Measurements from ENCODE around the gene GPATCH1.
A peak's percentile ranks its signal among the peaks of the same experiment; 100 is the strongest.
"Not testable (repeated sequence)": the region's sequence is repeated elsewhere in the genome, so short reads cannot be mapped to it uniquely, and the experiment has no call there.

The GPATCH1 gene

GRCh38 chr19:33080761-33081681 is at the start of gene GPATCH1:
Gene GPATCH1, plus strand, starts transcription at chr19:33081181. Its CDS starts 13 bp downstream, at chr19:33081194.
- Histone ChIP-seq H3K27me3 (replicated peaks; ENCODE audit: insufficient read depth, low read length) (no peaks in the 10 kb centered on the region), H3K9ac (ENCODE audit: low read length) (peak within 1 kb of the TSS; percentile 96), H3K4me1 (ENCODE audit: low read length) (peaks cover 14% of the 10 kb centered on the region), H4K20me1 (ENCODE audit: insufficient read depth, low read length) (no peaks in the 10 kb centered on the region), H3K9me3 (replicated peaks; ENCODE audit: insufficient read depth, low read length) (no peaks in the 10 kb centered on the region), H3K36me3 (replicated peaks; ENCODE audit: insufficient read depth, low read length) (no peaks in the 10 kb centered on the region), H3K27ac (ENCODE audit: low read length) (peak within 1 kb of the TSS; percentile 48), H3K9me2 (replicated peaks; ENCODE audit: insufficient read depth, low read length) (no peaks in the 10 kb centered on the region), H3K4me3 (ENCODE audit: low read length) (peak within 1 kb of the TSS; percentile 100), H3F3A (ENCODE audit: insufficient read depth, low read length) (peaks cover 9% of the 10 kb centered on the region; the same call in 1 of the 2 replicates), H3K79me2 (ENCODE audit: low read length) (peaks cover 17% of the 10 kb centered on the region), H2AFZ (ENCODE audit: low read length) (peak within 1 kb of the TSS; percentile 98), H3K4me2 (ENCODE audit: low read depth, low read length) (peak within 1 kb of the TSS; percentile 85)
- peak; percentile 84 for DNase-seq
- TF ChIP-seq EZH2phosphoT487 (IDR thresholded peaks at IDR 0.05; ENCODE audit: low read length) (no peak), EZH2 (optimal IDR thresholded peaks at IDR 0.05; ENCODE audit: low read depth, low read length) (no peak), CTCF (IDR thresholded peaks at IDR 0.05; ENCODE audit: low read length) (no peak)

GRCh38 chr19:33032218-33032781 is 48.7 kb upstream of the GPATCH1 start:
- no peaks in the 10 kb centered on the region for H3K36me3 ChIP-seq (replicated peaks; ENCODE audit: insufficient read depth, low read length)
- H3K79me2 ChIP-seq (ENCODE audit: low read length), result peaks cover 24% of the 10 kb centered on the region
- H3K4me1 ChIP-seq (ENCODE audit: low read length), result no peaks in the 10 kb centered on the region
- no peaks in the 10 kb centered on the region for H3K27me3 ChIP-seq (replicated peaks; ENCODE audit: insufficient read depth, low read length)
- no peaks in the 10 kb centered on the region for H3K9me2 ChIP-seq (replicated peaks; ENCODE audit: insufficient read depth, low read length)
- H3K4me3 ChIP-seq (ENCODE audit: low read length), result no peak overlapping the region
- H2AFZ ChIP-seq (ENCODE audit: low read length), result no peak overlapping the region
- H4K20me1 ChIP-seq (ENCODE audit: insufficient read depth, low read length), result no peaks in the 10 kb centered on the region
- DNase-seq, result no peak
- H3F3A ChIP-seq (ENCODE audit: insufficient read depth, low read length), result no peaks in the 10 kb centered on the region
- H3K9ac ChIP-seq (ENCODE audit: low read length), result no peak overlapping the region
- H3K27ac ChIP-seq (ENCODE audit: low read length), result no peak overlapping the region
- no peak overlapping the region for H3K4me2 ChIP-seq (ENCODE audit: low read depth, low read length)
- TF ChIP-seq EZH2 (optimal IDR thresholded peaks at IDR 0.05; ENCODE audit: low read depth, low read length), result no peak
- TF ChIP-seq EZH2phosphoT487 (IDR thresholded peaks at IDR 0.05; ENCODE audit: low read length), result no peak
- TF ChIP-seq CTCF (IDR thresholded peaks at IDR 0.05; ENCODE audit: low read length), result no peak
- no peaks in the 10 kb centered on the region for H3K9me3 ChIP-seq (replicated peaks; ENCODE audit: insufficient read depth, low read length)

GRCh38 chr19:33035461-33035860 is 45.5 kb upstream of the GPATCH1 start:
- DNase-seq, result no peak
- H3K9me3 ChIP-seq (replicated peaks; ENCODE audit: insufficient read depth, low read length), result no peaks in the 10 kb centered on the region
- H3K27me3 ChIP-seq (replicated peaks; ENCODE audit: insufficient read depth, low read length), result no peaks in the 10 kb centered on the region
- no peak overlapping the region for H3K27ac ChIP-seq (ENCODE audit: low read length)
- peaks cover 32% of the 10 kb centered on the region for H3K79me2 ChIP-seq (ENCODE audit: low read length)
- no peaks in the 10 kb centered on the region for H3K36me3 ChIP-seq (replicated peaks; ENCODE audit: insufficient read depth, low read length)
- no peaks in the 10 kb centered on the region for H3F3A ChIP-seq (ENCODE audit: insufficient read depth, low read length)
- H4K20me1 ChIP-seq (ENCODE audit: insufficient read depth, low read length), result no peaks in the 10 kb centered on the region
- TF ChIP-seq EZH2phosphoT487 (IDR thresholded peaks at IDR 0.05; ENCODE audit: low read length) (no peak), EZH2 (optimal IDR thresholded peaks at IDR 0.05; ENCODE audit: low read depth, low read length) (no peak), CTCF (IDR thresholded peaks at IDR 0.05; ENCODE audit: low read length) (no peak)
- H3K4me1 ChIP-seq (ENCODE audit: low read length), result no peaks in the 10 kb centered on the region
- H3K4me3 ChIP-seq (ENCODE audit: low read length), result no peak overlapping the region
- no peak overlapping the region for H2AFZ ChIP-seq (ENCODE audit: low read length)
- H3K4me2 ChIP-seq (ENCODE audit: low read depth, low read length), result no peak overlapping the region
- no peaks in the 10 kb centered on the region for H3K9me2 ChIP-seq (replicated peaks; ENCODE audit: insufficient read depth, low read length)
- H3K9ac ChIP-seq (ENCODE audit: low read length), result no peak overlapping the region

- H2AFZ ChIP-seq (ENCODE audit: low read length); H3K4me3 ChIP-seq (ENCODE audit: low read length); H3F3A ChIP-seq (ENCODE audit: insufficient read depth, low read length); H3K27me3 ChIP-seq (replicated peaks; ENCODE audit: insufficient read depth, low read length); H3K4me1 ChIP-seq (ENCODE audit: low read length); H3K9me3 ChIP-seq (replicated peaks; ENCODE audit: insufficient read depth, low read length); H4K20me1 ChIP-seq (ENCODE audit: insufficient read depth, low read length); H3K9me2 ChIP-seq (replicated peaks; ENCODE audit: insufficient read depth, low read length); H3K27ac ChIP-seq (ENCODE audit: low read length); H3K9ac ChIP-seq (ENCODE audit: low read length); H3K4me2 ChIP-seq (ENCODE audit: low read depth, low read length); H3K36me3 ChIP-seq (replicated peaks; ENCODE audit: insufficient read depth, low read length); DNase-seq: not testable (repeated sequence)
- peaks cover 31% of the 10 kb centered on the region for H3K79me2 ChIP-seq (ENCODE audit: low read length)
These were observed 44.4 kb upstream of the GPATCH1 start for GRCh38 chr19:33036370-33037167.
